ENCODE results near the gene PRSS53. TPM values are rescaled to one million over a fixed set of nuclear protein-coding genes. Genes with fewer than 3 reads are reported as not detected.

The PRSS53 gene
- total RNA-seq, 1 experiment from 2014 or later: 2.8 TPM

DNA sequence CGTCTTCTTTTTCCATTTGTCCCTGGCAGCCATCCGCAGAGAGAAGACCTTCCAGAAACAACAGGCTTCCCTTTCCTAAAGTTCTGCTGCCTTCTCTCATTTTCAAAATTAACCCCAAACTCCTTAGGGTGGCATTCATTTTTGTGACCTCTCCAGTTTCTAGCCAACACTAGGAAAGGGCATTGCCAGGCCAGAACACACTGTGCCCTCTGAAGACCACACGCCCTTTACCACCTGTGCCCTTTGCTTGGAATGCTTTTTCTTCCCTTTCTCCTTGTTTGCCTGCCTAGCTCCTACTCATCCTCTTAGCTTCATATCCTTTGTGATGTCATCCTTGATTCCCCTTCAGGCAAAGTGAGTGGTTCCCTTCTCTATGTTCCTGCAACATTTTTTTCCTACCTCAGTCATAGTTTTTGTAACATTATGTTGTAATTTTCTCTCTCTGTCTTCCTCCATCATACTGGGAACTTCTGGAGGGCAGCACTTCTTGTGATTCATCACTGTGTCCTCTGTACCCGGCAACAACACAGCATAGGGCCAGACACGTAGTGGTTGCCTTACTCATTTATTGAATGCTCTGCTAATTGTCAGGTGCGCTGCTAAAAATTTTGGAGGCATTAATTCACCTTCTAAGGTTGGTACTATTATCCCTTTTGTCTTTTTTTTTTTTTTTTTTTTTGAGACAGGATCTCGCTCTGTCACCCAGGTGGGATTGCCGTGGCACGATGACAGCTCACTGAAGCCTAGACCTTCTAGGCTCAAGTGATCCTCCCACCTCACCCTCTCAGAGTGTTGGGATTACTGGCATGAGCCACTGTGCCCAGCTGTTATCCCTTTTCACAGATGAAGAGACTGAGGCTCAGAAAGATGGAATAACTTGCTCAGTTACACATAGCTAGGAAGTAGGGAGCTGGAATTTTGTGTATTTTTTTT, 29.7 kb upstream of the PRSS53 start:
- Mint-ChIP-seq H3K9me3 (no peaks in the 10 kb centered on the region; a peak in 1 of 5 replicates), H3K4me1 (peaks cover 10 to 11% of the 10 kb centered on the region in 2 experiments), H3K4me3 (peak overlapping the region; percentile 89 to 90), H3K36me3 (ENCODE audit: insufficient read depth in 1 of 3, low read depth in 3 of 3) (peaks cover 28 to 43% (median 36%) of the 10 kb centered on the region in 3 experiments), H3K27me3 (ENCODE audit: low read depth) (no peaks in the 10 kb centered on the region), H3K27ac (peak overlapping the region; percentile 59 to 95 (median 70))
- H2BK15ac ChIP-seq (ENCODE audit: low read depth, low read length): no peak overlapping the region
- H2BK12ac ChIP-seq (ENCODE audit: insufficient read length, low read depth, low read length): no peak overlapping the region
- no CpG with 5 or more reads among the region's 9 CpGs for WGBS (ENCODE audit: extremely low coverage, insufficient read length, low lambda C conversion rate)
- H3K14ac ChIP-seq (ENCODE audit: insufficient read depth, low read length): no peak overlapping the region
- no peak overlapping the region for H2BK5ac ChIP-seq (ENCODE audit: insufficient read length, low read length)
- peaks cover 5% of the 10 kb centered on the region for H3K79me1 ChIP-seq (ENCODE audit: insufficient read depth, low read depth, low read length, poor library complexity, severe bottlenecking)
- H2AFZ ChIP-seq (ENCODE audit: low read length): no peak overlapping the region
- H3K9me3 ChIP-seq (ENCODE audit: control insufficient read depth, low read depth, low read length): no peaks in the 10 kb centered on the region
- TF ChIP-seq, protein P1, sequence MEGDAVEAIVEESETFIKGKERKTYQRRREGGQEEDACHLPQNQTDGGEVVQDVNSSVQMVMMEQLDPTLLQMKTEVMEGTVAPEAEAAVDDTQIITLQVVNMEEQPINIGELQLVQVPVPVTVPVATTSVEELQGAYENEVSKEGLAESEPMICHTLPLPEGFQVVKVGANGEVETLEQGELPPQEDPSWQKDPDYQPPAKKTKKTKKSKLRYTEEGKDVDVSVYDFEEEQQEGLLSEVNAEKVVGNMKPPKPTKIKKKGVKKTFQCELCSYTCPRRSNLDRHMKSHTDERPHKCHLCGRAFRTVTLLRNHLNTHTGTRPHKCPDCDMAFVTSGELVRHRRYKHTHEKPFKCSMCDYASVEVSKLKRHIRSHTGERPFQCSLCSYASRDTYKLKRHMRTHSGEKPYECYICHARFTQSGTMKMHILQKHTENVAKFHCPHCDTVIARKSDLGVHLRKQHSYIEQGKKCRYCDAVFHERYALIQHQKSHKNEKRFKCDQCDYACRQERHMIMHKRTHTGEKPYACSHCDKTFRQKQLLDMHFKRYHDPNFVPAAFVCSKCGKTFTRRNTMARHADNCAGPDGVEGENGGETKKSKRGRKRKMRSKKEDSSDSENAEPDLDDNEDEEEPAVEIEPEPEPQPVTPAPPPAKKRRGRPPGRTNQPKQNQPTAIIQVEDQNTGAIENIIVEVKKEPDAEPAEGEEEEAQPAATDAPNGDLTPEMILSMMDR (conservative IDR thresholded peaks at IDR 0.05): no peak
- H3K79me2 ChIP-seq (ENCODE audit: insufficient read depth, low read length): peaks cover 5% of the 10 kb centered on the region; the same call in 1 of the 2 replicates
- no peaks in the 10 kb centered on the region for H3K27me3 ChIP-seq (ENCODE audit: insufficient read depth, low read length)
- peak overlapping the region; percentile 96 for H3K4me2 ChIP-seq (ENCODE audit: insufficient read depth, insufficient read length, low read length)
- no peak overlapping the region for H3K27ac ChIP-seq (ENCODE audit: insufficient read length, low read depth, low read length)
- no peak overlapping the region for H4K91ac ChIP-seq (ENCODE audit: insufficient read length, low read depth, low read length)
- 0 out of 2 replicates have a peak, but pooled peaks cover 2% of the 10 kb centered on the region for H3K4me1 ChIP-seq (ENCODE audit: insufficient read depth, low read length)
- no peak overlapping the region for H3K56ac ChIP-seq (ENCODE audit: insufficient read length, low read depth, low read length)
- H4K20me1 ChIP-seq (ENCODE audit: control insufficient read depth, insufficient read depth, insufficient read length): no peaks in the 10 kb centered on the region
- H2BK20ac ChIP-seq (ENCODE audit: low read depth, low read length, poor library complexity, severe bottlenecking): no peak overlapping the region
- no peak overlapping the region for H2BK120ac ChIP-seq (ENCODE audit: low read depth, low read length, poor library complexity, severe bottlenecking)
- no peak overlapping the region for H4K5ac ChIP-seq (ENCODE audit: insufficient read length, low read depth, low read length)
- no peak overlapping the region for H4K8ac ChIP-seq (replicated peaks; ENCODE audit: insufficient read length, low read depth, low read length)
- H2AK5ac ChIP-seq (ENCODE audit: insufficient read length, low read length): no peak overlapping the region
- H3K23me2 ChIP-seq (ENCODE audit: insufficient read length, low read depth, low read length, poor library complexity, severe bottlenecking): no peaks in the 10 kb centered on the region
- H3K9ac ChIP-seq (ENCODE audit: extremely low read depth, insufficient read length, low read length): peak overlapping the region; percentile 63
- no peak overlapping the region for H3K23ac ChIP-seq (ENCODE audit: insufficient read length, low read depth, low read length)
- no peak for DNase-seq
- no peak overlapping the region for H3K18ac ChIP-seq (ENCODE audit: insufficient read length, low read depth, low read length)
- no peak overlapping the region for H3K4ac ChIP-seq (ENCODE audit: low read depth, low read length)
- H3T11ph ChIP-seq (ENCODE audit: low read length): no peak overlapping the region

All from H9 (cell line).